ENCODE measurements around the gene CD82.

GRCh38 chr11:44630511-44631210 lies 65.2 kb downstream of the CD82 start:
- TF ChIP-seq CTCF (conservative IDR thresholded peaks at IDR 0.05) (no peak), ZFX (IDR thresholded peaks at IDR 0.05) (no peak)
